ENCODE data around the gene EPC2. TPM values are rescaled to one million over a fixed set of nuclear protein-coding genes. Genes with fewer than 3 reads are reported as not detected.

EPC2 gene
- total and polyA plus RNA-seq, 2 of the 8 experiments (the other 6 are each of a cell fraction or from before 2014, with no cell fraction given), result 16.1 to 25.7 TPM

DNA sequence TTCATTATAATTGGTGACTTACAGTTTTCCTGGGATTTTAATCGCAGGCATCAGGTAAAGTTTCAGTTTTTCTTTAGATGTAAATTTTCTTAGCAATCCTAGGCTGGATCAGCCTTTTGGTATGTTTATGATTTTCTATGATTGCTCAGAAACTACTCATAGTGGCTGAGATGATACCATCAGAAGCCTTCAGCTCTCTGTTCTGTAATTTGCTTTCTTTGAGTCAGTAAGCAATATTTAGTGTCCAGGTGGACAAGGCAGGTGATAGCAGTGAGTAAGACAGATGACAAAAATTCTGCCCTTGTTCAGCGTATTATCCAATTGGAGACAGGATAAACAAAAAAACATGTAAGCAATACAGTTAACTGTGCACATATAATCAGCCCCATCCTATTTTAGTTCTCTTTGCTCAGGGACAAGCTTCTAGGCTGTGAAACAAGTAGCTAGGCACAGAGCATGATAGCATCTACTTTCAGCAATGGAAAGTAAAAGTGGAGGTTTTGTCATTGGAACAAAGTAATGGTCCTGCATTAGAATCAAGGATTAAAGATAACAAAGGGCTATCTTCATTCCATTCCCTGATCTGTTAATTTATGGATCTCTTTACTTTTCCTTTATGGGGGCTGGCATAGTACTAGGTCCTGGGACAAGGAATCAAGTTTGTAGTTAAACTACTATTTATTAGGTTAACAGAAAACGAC lies 100.8 kb downstream of the EPC2 start:
- H3K27ac ChIP-seq (ENCODE audit: low read depth, low read length), result no peak overlapping the region
- H3K79me2 ChIP-seq (ENCODE audit: control insufficient read depth in 1 of 2, insufficient read depth in 2 of 2, low read length in 2 of 2), result peaks cover 0 to 10% of the 10 kb centered on the region in 2 experiments; a peak in 2 of 4 replicates
- no peak overlapping the region for H2AFZ ChIP-seq (ENCODE audit: low read length)
- H3K18ac ChIP-seq (ENCODE audit: extremely low read depth, low read length), result no peak overlapping the region
- H4K5ac ChIP-seq (ENCODE audit: insufficient read length, low read depth, low read length), result no peak overlapping the region
- CTCF ChIA-PET (ENCODE audit: partially characterized antibody), result interaction anchor here (0.6 to 0.9 kb wide), 2 partner anchors 12 to 256 kb away, joined by 3 read pairs; no protein-coding TSS in a partner anchor
- no peaks in the 10 kb centered on the region for H3K9me3 ChIP-seq (ENCODE audit: insufficient read depth in 2 of 2, low read depth in 1 of 2, low read length in 1 of 2)
- no peak overlapping the region for H3K14ac ChIP-seq (ENCODE audit: insufficient read length)
- H3K36me3 ChIP-seq (ENCODE audit: control insufficient read depth in 2 of 4, insufficient read depth in 4 of 4, low read length in 3 of 4), result no peaks in the 10 kb centered on the region
- H2BK5ac ChIP-seq (ENCODE audit: low read depth, low read length), result no peak overlapping the region; the same call in 1 of the 2 replicates
- H2BK20ac ChIP-seq (ENCODE audit: low read length), result no peak overlapping the region
- H3K56ac ChIP-seq (replicated peaks; ENCODE audit: insufficient read length, low read depth, low read length), result no peak overlapping the region
- H2BK120ac ChIP-seq (replicated peaks; ENCODE audit: low read depth, low read length), result no peak overlapping the region
- H2BK12ac ChIP-seq (ENCODE audit: low read depth, low read length), result no peak overlapping the region
- H3K4ac ChIP-seq (replicated peaks; ENCODE audit: insufficient read length, low read depth, low read length), result no peak overlapping the region
- POLR2A ChIA-PET (ENCODE audit: partially characterized antibody), result interaction anchor here (1.0 kb wide), 1 partner anchor 8 kb away, joined by 3 read pairs; no protein-coding TSS in a partner anchor
- H4K8ac ChIP-seq (ENCODE audit: extremely low read depth, insufficient read depth, low read length), result no peak overlapping the region
- H3K4me2 ChIP-seq (ENCODE audit: insufficient read depth in 1 of 2, low read depth in 2 of 2, low read length in 2 of 2), result peak overlapping the region in 1 of 2 experiments; percentile 49; a peak in 1 of 4 replicates
- H3K27me3 ChIP-seq (replicated peaks in 1 of 4; ENCODE audit: control insufficient read depth in 3 of 4, extremely low read depth in 1 of 4, insufficient read depth in 3 of 4, low read length in 3 of 4), result no peaks in the 10 kb centered on the region
- FAIRE-seq (no peak), DNase-seq (ENCODE audit: low read depth in 1 of 2, low spot score in 2 of 2) (no peak)
- no peaks in the 10 kb centered on the region for H3K79me1 ChIP-seq (ENCODE audit: low read depth, low read length)
- H3K23ac ChIP-seq (ENCODE audit: insufficient read length), result no peak overlapping the region
- no peaks in the 10 kb centered on the region for H4K20me1 ChIP-seq (replicated peaks in 1 of 2; ENCODE audit: control insufficient read depth in 1 of 2, insufficient read depth in 2 of 2, low read length in 2 of 2)
- H2AK5ac ChIP-seq (ENCODE audit: low read depth, low read length), result no peak overlapping the region
- peak overlapping the region in 1 of 4 experiments; percentile 20; a peak in 1 of 8 replicates for H3K4me3 ChIP-seq (ENCODE audit: extremely low read depth in 1 of 4, insufficient read depth in 2 of 4, low read depth in 3 of 4, low read length in 4 of 4)
- H3K4me1 ChIP-seq (replicated peaks in 1 of 4; ENCODE audit: control insufficient read depth in 3 of 4, insufficient read depth in 4 of 4, low read length in 3 of 4), result peaks cover 0 to 9% (median 4%) of the 10 kb centered on the region in 4 experiments; a peak in 3 of 7 replicates
- H2BK15ac ChIP-seq (ENCODE audit: low read length), result no peak overlapping the region
- no peak overlapping the region for H4K91ac ChIP-seq (replicated peaks; ENCODE audit: insufficient read length, low read length)
- WGBS, 2 experiments (ENCODE audit: extremely low coverage in 1 of 2, insufficient coverage in 1 of 2, insufficient read length in 1 of 2, insufficient replicate concordance in 2 of 2, low coverage in 1 of 2, low lambda C conversion rate in 2 of 2, missing lambda C conversion rate in 1 of 2), result 87% methylated on average over 3 of the region's 3 CpGs; no CpG with 5 or more reads in 1 of the 2 experiments
- no peaks in the 10 kb centered on the region for H3K23me2 ChIP-seq (ENCODE audit: low read depth, low read length)
- no peak overlapping the region for H3K9ac ChIP-seq (replicated peaks in 1 of 4; ENCODE audit: extremely low read depth in 1 of 4, low read depth in 3 of 4, low read length in 3 of 4)
- TF ChIP-seq GTF2F1 (IDR thresholded peaks at IDR 0.05; ENCODE audit: borderline replicate concordance, low read depth, low read length) (no peak), EP300 (IDR thresholded peaks at IDR 0.05; ENCODE audit: borderline replicate concordance in 1 of 2, low read depth in 2 of 2, low read length in 2 of 2) (no peak), SP1 (IDR thresholded peaks at IDR 0.05; ENCODE audit: low read depth, low read length) (no peak), RBBP5 (IDR thresholded peaks at IDR 0.05; ENCODE audit: borderline replicate concordance, low read depth, low read length) (no peak)

Measured in H1 (cell line).